Activated naive CD4-positive, alpha-beta T cell treated with anti-CD3 and anti-CD28 coated beads, Interleukin-2, amount 50 U/mL, for 24 hours (primary cell): ENCODE results near the gene DIDO1.

ENCODE experiments used
- H3K27ac Mint-ChIP-seq: one replicate; pipeline ENCODE4 v1.8.0; 2021; ENCODE audit warnings: mild to moderate bottlenecking, mixed read lengths
- H3K27me3 Mint-ChIP-seq: one replicate; pipeline ENCODE4 v1.8.0; 2021; ENCODE audit warnings: mixed read lengths
- H3K36me3 Mint-ChIP-seq: one replicate; pipeline ENCODE4 v1.8.0; 2021; ENCODE audit warnings: mixed read lengths
- H3K4me1 Mint-ChIP-seq: one replicate; pipeline ENCODE4 v1.8.0; 2021; ENCODE audit warnings: mixed read lengths
- H3K4me3 Mint-ChIP-seq: one replicate; pipeline ENCODE4 v1.8.0; 2021; ENCODE audit warnings: mild to moderate bottlenecking, mixed read lengths
- H3K9me3 Mint-ChIP-seq: one replicate; pipeline ENCODE4 v1.8.0; 2021; ENCODE audit warnings: mixed read lengths

Gene DIDO1

GRCh38 chr20:62916703-62917476 lies 9.4 kb downstream of the DIDO1 start:
- Mint-ChIP-seq H3K36me3 (peaks cover 2% of the 10 kb centered on the region), H3K9me3 (no peaks in the 10 kb centered on the region), H3K4me3 (peak overlapping the region; percentile 85), H3K27me3 (no peaks in the 10 kb centered on the region), H3K4me1 (peaks cover 85% of the 10 kb centered on the region), H3K27ac (peak overlapping the region; percentile 56)

- H3K27me3 Mint-ChIP-seq = no peaks in the 10 kb centered on the region
- H3K9me3 Mint-ChIP-seq = no peaks in the 10 kb centered on the region
- peak overlapping the region; percentile 67 for H3K4me3 Mint-ChIP-seq
- H3K4me1 Mint-ChIP-seq = peaks cover 78% of the 10 kb centered on the region
- peak overlapping the region; percentile 63 for H3K27ac Mint-ChIP-seq
- H3K36me3 Mint-ChIP-seq = peaks cover 7% of the 10 kb centered on the region
Observed at GRCh38 chr20:62914970-62915457, 11.3 kb downstream of the DIDO1 start.

GRCh38 chr20:62914436-62914835 lies 11.9 kb downstream of the DIDO1 start:
- Mint-ChIP-seq H3K27ac (no peak overlapping the region), H3K9me3 (no peaks in the 10 kb centered on the region), H3K36me3 (peaks cover 10% of the 10 kb centered on the region), H3K4me1 (peaks cover 77% of the 10 kb centered on the region), H3K4me3 (no peak overlapping the region), H3K27me3 (no peaks in the 10 kb centered on the region)

GRCh38 chr20:62913043-62913630 lies 13.2 kb downstream of the DIDO1 start:
- peaks cover 11% of the 10 kb centered on the region for H3K36me3 Mint-ChIP-seq
- H3K4me1 Mint-ChIP-seq = peaks cover 70% of the 10 kb centered on the region
- no peaks in the 10 kb centered on the region for H3K9me3 Mint-ChIP-seq
- H3K4me3 Mint-ChIP-seq = no peak overlapping the region
- H3K27me3 Mint-ChIP-seq = no peaks in the 10 kb centered on the region
- H3K27ac Mint-ChIP-seq = peak overlapping the region; percentile 60

- Mint-ChIP-seq H3K4me3 (no peak overlapping the region), H3K4me1 (peaks cover 61% of the 10 kb centered on the region), H3K27me3 (no peaks in the 10 kb centered on the region), H3K9me3 (no peaks in the 10 kb centered on the region), H3K27ac (peak overlapping the region; percentile 23), H3K36me3 (peaks cover 13% of the 10 kb centered on the region)
Observed at GRCh38 chr20:62911701-62912280, 14.5 kb downstream of the DIDO1 start.

GRCh38 chr20:62910777-62911497 lies 15.4 kb downstream of the DIDO1 start:
- peaks cover 54% of the 10 kb centered on the region for H3K4me1 Mint-ChIP-seq
- no peak overlapping the region for H3K27ac Mint-ChIP-seq
- no peaks in the 10 kb centered on the region for H3K9me3 Mint-ChIP-seq
- no peak overlapping the region for H3K4me3 Mint-ChIP-seq
- no peaks in the 10 kb centered on the region for H3K27me3 Mint-ChIP-seq
- peaks cover 13% of the 10 kb centered on the region for H3K36me3 Mint-ChIP-seq

GRCh38 chr20:62910217-62910766 lies 16.0 kb downstream of the DIDO1 start:
- no peaks in the 10 kb centered on the region for H3K27me3 Mint-ChIP-seq
- H3K9me3 Mint-ChIP-seq = no peaks in the 10 kb centered on the region
- no peak overlapping the region for H3K4me3 Mint-ChIP-seq
- peaks cover 47% of the 10 kb centered on the region for H3K4me1 Mint-ChIP-seq
- peaks cover 15% of the 10 kb centered on the region for H3K36me3 Mint-ChIP-seq
- no peak overlapping the region for H3K27ac Mint-ChIP-seq

- H3K36me3 Mint-ChIP-seq = peaks cover 22% of the 10 kb centered on the region
- no peaks in the 10 kb centered on the region for H3K9me3 Mint-ChIP-seq
- no peak overlapping the region for H3K4me3 Mint-ChIP-seq
- peaks cover 37% of the 10 kb centered on the region for H3K4me1 Mint-ChIP-seq
- peak overlapping the region; percentile 59 for H3K27ac Mint-ChIP-seq
- no peaks in the 10 kb centered on the region for H3K27me3 Mint-ChIP-seq
Observed at GRCh38 chr20:62908971-62909791, 17.1 kb downstream of the DIDO1 start.

GRCh38 chr20:62907384-62908317 lies 18.7 kb downstream of the DIDO1 start:
- Mint-ChIP-seq H3K4me3 (no peak overlapping the region), H3K9me3 (no peaks in the 10 kb centered on the region), H3K36me3 (peaks cover 23% of the 10 kb centered on the region), H3K4me1 (peaks cover 24% of the 10 kb centered on the region), H3K27me3 (no peaks in the 10 kb centered on the region), H3K27ac (no peak overlapping the region)

- H3K27me3 Mint-ChIP-seq = no peaks in the 10 kb centered on the region
- H3K9me3 Mint-ChIP-seq = no peaks in the 10 kb centered on the region
- no peak overlapping the region for H3K4me3 Mint-ChIP-seq
- peaks cover 21% of the 10 kb centered on the region for H3K4me1 Mint-ChIP-seq
- H3K27ac Mint-ChIP-seq = peak overlapping the region; percentile 17
- H3K36me3 Mint-ChIP-seq = peaks cover 26% of the 10 kb centered on the region
Observed at GRCh38 chr20:62906647-62907375, 19.5 kb downstream of the DIDO1 start.

GRCh38 chr20:62906209-62906608 lies 20.1 kb downstream of the DIDO1 start:
- H3K27me3 Mint-ChIP-seq = no peaks in the 10 kb centered on the region
- H3K27ac Mint-ChIP-seq = no peak overlapping the region
- no peak overlapping the region for H3K4me3 Mint-ChIP-seq
- H3K9me3 Mint-ChIP-seq = no peaks in the 10 kb centered on the region
- H3K36me3 Mint-ChIP-seq = peaks cover 26% of the 10 kb centered on the region
- peaks cover 20% of the 10 kb centered on the region for H3K4me1 Mint-ChIP-seq

- peaks cover 23% of the 10 kb centered on the region for H3K36me3 Mint-ChIP-seq
- no peaks in the 10 kb centered on the region for H3K9me3 Mint-ChIP-seq
- H3K4me3 Mint-ChIP-seq = no peak overlapping the region
- H3K4me1 Mint-ChIP-seq = peaks cover 26% of the 10 kb centered on the region
- no peak overlapping the region for H3K27ac Mint-ChIP-seq
- H3K27me3 Mint-ChIP-seq = no peaks in the 10 kb centered on the region
Observed at GRCh38 chr20:62905536-62906117, 20.7 kb downstream of the DIDO1 start.
